PC-3 (cell line): ENCODE results near the gene GPX5.

Experiments
- CTCF ChIP-seq: fragments of 300-600 bp; sonication (generic); conservative IDR thresholded peaks from 2 replicates; pipeline ENCODE4 v1.5.1; 2017; ENCODE audit warnings: antibody characterized with exemption, low read depth, mild to moderate bottlenecking, low read length
- EZH2 ChIP-seq: fragments of 300-600 bp; sonication (generic); IDR thresholded peaks from one replicate; pipeline ENCODE4 v1.6.1; 2017; ENCODE audit warnings: antibody characterized with exemption, mild to moderate bottlenecking, low read length; ENCODE audit not compliant: unreplicated experiment
- EZH2phosphoT487 ChIP-seq: fragments of 300-600 bp; sonication (generic); IDR thresholded peaks from 2 replicates; pipeline ENCODE4 v1.6.1; 2018; ENCODE audit warnings: mild to moderate bottlenecking, antibody characterized with exemption, low read length, borderline replicate concordance

- TF ChIP-seq CTCF (no peak), EZH2 (no peak), EZH2phosphoT487 (no peak)
Observed at GRCh38 chr6:28490205-28490890, 35.3 kb upstream of the GPX5 start.
